ENCODE measurements around the gene EEF1G.
A peak's percentile ranks its signal among the peaks of the same experiment; 100 is the strongest.

EEF1G gene

DNA sequence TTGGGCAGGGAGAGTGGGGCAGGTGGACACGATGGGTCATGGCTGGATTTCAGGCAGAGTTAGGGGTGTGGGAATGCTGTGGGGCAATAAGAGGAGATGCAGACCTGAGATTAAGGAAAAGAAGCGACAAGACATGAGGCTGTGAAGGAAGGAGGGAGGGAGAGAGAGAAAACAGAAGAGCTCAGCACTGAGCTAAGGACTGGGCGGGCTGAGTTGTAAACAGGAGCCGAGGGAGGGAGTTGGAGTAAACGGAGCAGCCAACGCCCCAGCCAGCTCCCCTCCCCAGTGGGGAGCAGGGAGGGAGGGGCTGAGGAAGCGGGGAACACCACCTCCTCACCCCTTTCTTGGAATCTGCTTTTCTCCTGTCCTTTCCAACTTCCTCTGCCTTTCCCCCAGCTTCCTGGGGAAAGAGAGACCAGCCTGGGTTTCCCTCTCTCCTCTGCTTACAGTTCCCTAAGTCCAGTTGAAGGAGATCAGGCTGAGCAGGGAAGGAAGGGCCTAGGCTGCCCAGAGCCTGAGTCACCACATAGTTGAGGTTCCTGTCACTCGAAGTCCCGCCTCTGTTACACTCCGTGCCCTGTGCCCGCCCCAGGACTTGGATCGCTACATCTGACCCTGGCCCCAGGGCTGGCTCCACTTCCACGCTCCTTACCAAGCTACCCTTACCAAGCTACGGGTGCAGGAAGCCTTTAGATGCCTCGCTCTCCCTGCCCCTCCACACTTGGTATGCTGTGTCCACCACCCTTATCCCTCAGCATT, 20.4 kb downstream of the EEF1G start:
- Histone ChIP-seq H3K4me1 (ENCODE audit: control insufficient read depth, insufficient read depth, low read length) (peaks cover 6% of the 10 kb centered on the region; the same call in 1 of the 2 replicates), H3K27ac (ENCODE audit: extremely low read depth, low read depth, low read length) (peak overlapping the region; percentile 5; the same call in 1 of the 2 replicates), H3K9me3 (ENCODE audit: control insufficient read depth, insufficient read depth, low read depth, low read length) (no peaks in the 10 kb centered on the region), H3K4me3 (ENCODE audit: low read depth, low read length) (no peak overlapping the region; the same call in 1 of the 2 replicates), H3K36me3 (ENCODE audit: control insufficient read depth in 2 of 2, insufficient read depth in 1 of 2, low read length in 2 of 2) (peaks cover under 1 to 20% of the 10 kb centered on the region in 2 experiments; a peak in 2 of 3 replicates)
- POLR2A ChIA-PET = interaction anchor here (0.5 to 5.7 kb wide), 15 partner anchors 7 to 339 kb away, joined by 3 to 53 read pairs (median 4); partner anchors contain the start of genes AHNAK, B3GAT3, C11orf98 and CSKMT
- CTCF ChIA-PET = interaction anchor here (0.6 to 4.0 kb wide), 6 partner anchors 11 to 172 kb away, joined by 3 to 30 read pairs (median 4); no protein-coding TSS in a partner anchor
- TF ChIP-seq IKZF3 (tag by site-specific recombination; IDR thresholded peaks at IDR 0.05) (peak; percentile 68), ZBTB8A (tag by site-specific recombination; IDR thresholded peaks at IDR 0.05) (peak; percentile 70), ZBTB17 (tag by site-specific recombination; IDR thresholded peaks at IDR 0.05) (peak; percentile 60), ZNF830 (tag by site-specific recombination; IDR thresholded peaks at IDR 0.05; ENCODE audit: low read depth) (no peak), KLF8 (tag by site-specific recombination; IDR thresholded peaks at IDR 0.05) (0 out of 2 replicates have a peak, but pooled peaks have one; percentile 14), ZNF549 (tag by site-specific recombination; IDR thresholded peaks at IDR 0.05) (no peak), ZNF394 (tag by site-specific recombination; IDR thresholded peaks at IDR 0.05; ENCODE audit: borderline replicate concordance) (no peak), KLF16 (tag by site-specific recombination; IDR thresholded peaks at IDR 0.05) (no peak), WT1 (tag by site-specific recombination; IDR thresholded peaks at IDR 0.05) (peak; percentile 61; the same call in 1 of the 2 replicates), ZNF311 (tag by site-specific recombination; IDR thresholded peaks at IDR 0.05; ENCODE audit: borderline replicate concordance) (no peak), GLI2 (tag by site-specific recombination; IDR thresholded peaks at IDR 0.05; ENCODE audit: borderline replicate concordance, low read depth) (no peak), ZNF302 (tag by site-specific recombination; IDR thresholded peaks at IDR 0.05; ENCODE audit: low read depth) (no peak), ZNF366 (tag by site-specific recombination; conservative IDR thresholded peaks at IDR 0.05) (peak; percentile 85), SALL2 (tag by site-specific recombination; IDR thresholded peaks at IDR 0.05; ENCODE audit: borderline replicate concordance) (no peak), ZNF10 (tag by site-specific recombination; IDR thresholded peaks at IDR 0.05) (peak; percentile 94), TRIM28 (IDR thresholded peaks at IDR 0.05; ENCODE audit: borderline replicate concordance, low read length) (no peak), ZFHX2 (tag by site-specific recombination; conservative IDR thresholded peaks at IDR 0.05) (0 out of 2 replicates have a peak, but pooled peaks have one; percentile 28), ZNF2 (tag by site-specific recombination; IDR thresholded peaks at IDR 0.05) (0 out of 2 replicates have a peak, but pooled peaks have one; percentile 27), PRDM1 (tag by site-specific recombination; IDR thresholded peaks at IDR 0.05) (peak; percentile 83), KLF1 (tag by site-specific recombination; IDR thresholded peaks at IDR 0.05) (peak; percentile 78), ZNF521 (tag by site-specific recombination; IDR thresholded peaks at IDR 0.05) (no peak)
- TF ChIP-seq, protein P1, sequence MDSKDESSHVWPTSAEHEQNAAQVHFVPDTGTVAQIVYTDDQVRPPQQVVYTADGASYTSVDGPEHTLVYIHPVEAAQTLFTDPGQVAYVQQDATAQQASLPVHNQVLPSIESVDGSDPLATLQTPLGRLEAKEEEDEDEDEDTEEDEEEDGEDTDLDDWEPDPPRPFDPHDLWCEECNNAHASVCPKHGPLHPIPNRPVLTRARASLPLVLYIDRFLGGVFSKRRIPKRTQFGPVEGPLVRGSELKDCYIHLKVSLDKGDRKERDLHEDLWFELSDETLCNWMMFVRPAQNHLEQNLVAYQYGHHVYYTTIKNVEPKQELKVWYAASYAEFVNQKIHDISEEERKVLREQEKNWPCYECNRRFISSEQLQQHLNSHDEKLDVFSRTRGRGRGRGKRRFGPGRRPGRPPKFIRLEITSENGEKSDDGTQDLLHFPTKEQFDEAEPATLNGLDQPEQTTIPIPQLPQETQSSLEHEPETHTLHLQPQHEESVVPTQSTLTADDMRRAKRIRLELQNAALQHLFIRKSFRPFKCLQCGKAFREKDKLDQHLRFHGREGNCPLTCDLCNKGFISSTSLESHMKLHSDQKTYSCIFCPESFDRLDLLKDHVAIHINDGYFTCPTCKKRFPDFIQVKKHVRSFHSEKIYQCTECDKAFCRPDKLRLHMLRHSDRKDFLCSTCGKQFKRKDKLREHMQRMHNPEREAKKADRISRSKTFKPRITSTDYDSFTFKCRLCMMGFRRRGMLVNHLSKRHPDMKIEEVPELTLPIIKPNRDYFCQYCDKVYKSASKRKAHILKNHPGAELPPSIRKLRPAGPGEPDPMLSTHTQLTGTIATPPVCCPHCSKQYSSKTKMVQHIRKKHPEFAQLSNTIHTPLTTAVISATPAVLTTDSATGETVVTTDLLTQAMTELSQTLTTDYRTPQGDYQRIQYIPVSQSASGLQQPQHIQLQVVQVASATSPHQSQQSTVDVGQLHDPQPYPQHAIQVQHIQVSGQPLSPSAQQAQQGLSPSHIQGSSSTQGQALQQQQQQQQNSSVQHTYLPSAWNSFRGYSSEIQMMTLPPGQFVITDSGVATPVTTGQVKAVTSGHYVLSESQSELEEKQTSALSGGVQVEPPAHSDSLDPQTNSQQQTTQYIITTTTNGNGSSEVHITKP (tag by site-specific recombination; IDR thresholded peaks at IDR 0.05) = peak; percentile 56
- TF ChIP-seq, protein P2, sequence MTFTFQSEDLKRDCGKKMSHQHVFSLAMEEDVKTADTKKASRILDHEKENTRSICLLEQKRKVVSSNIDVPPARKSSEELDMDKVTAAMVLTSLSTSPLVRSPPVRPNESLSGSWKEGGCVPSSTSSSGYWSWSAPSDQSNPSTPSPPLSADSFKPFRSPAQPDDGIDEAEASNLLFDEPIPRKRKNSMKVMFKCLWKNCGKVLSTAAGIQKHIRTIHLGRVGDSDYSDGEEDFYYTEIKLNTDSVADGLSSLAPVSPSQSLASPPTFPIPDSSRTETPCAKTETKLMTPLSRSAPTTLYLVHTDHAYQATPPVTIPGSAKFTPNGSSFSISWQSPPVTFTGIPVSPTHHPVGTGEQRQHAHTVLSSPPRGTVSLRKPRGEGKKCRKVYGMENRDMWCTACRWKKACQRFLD (tag by site-specific recombination; IDR thresholded peaks at IDR 0.05) = no peak
- TF ChIP-seq, protein P3, sequence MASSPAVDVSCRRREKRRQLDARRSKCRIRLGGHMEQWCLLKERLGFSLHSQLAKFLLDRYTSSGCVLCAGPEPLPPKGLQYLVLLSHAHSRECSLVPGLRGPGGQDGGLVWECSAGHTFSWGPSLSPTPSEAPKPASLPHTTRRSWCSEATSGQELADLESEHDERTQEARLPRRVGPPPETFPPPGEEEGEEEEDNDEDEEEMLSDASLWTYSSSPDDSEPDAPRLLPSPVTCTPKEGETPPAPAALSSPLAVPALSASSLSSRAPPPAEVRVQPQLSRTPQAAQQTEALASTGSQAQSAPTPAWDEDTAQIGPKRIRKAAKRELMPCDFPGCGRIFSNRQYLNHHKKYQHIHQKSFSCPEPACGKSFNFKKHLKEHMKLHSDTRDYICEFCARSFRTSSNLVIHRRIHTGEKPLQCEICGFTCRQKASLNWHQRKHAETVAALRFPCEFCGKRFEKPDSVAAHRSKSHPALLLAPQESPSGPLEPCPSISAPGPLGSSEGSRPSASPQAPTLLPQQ (tag by site-specific recombination; IDR thresholded peaks at IDR 0.05) = 0 out of 2 replicates have a peak, but pooled peaks have one; percentile 43
- TF ChIP-seq, protein P4, sequence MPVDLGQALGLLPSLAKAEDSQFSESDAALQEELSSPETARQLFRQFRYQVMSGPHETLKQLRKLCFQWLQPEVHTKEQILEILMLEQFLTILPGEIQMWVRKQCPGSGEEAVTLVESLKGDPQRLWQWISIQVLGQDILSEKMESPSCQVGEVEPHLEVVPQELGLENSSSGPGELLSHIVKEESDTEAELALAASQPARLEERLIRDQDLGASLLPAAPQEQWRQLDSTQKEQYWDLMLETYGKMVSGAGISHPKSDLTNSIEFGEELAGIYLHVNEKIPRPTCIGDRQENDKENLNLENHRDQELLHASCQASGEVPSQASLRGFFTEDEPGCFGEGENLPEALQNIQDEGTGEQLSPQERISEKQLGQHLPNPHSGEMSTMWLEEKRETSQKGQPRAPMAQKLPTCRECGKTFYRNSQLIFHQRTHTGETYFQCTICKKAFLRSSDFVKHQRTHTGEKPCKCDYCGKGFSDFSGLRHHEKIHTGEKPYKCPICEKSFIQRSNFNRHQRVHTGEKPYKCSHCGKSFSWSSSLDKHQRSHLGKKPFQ (tag by site-specific recombination; IDR thresholded peaks at IDR 0.05) = no peak
- TF ChIP-seq, protein P5, sequence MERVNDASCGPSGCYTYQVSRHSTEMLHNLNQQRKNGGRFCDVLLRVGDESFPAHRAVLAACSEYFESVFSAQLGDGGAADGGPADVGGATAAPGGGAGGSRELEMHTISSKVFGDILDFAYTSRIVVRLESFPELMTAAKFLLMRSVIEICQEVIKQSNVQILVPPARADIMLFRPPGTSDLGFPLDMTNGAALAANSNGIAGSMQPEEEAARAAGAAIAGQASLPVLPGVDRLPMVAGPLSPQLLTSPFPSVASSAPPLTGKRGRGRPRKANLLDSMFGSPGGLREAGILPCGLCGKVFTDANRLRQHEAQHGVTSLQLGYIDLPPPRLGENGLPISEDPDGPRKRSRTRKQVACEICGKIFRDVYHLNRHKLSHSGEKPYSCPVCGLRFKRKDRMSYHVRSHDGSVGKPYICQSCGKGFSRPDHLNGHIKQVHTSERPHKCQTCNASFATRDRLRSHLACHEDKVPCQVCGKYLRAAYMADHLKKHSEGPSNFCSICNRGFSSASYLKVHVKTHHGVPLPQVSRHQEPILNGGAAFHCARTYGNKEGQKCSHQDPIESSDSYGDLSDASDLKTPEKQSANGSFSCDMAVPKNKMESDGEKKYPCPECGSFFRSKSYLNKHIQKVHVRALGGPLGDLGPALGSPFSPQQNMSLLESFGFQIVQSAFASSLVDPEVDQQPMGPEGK (tag by site-specific recombination; IDR thresholded peaks at IDR 0.05) = peak; percentile 76; the same call in 1 of the 2 replicates
